Measurements from ENCODE around the gene DIP2C. TPM values are rescaled to one million over a fixed set of nuclear protein-coding genes. Genes with fewer than 3 reads are reported as not detected.

The DIP2C gene
- total RNA-seq, 8 experiments from 2014 or later = 1.9 to 26.3 (median 19.8) TPM

- Histone ChIP-seq H3K4me3 (no peak overlapping the region), H3K4me1 (replicated peaks in 1 of 2) (peaks cover 0 to 7% of the 10 kb centered on the region in 2 donors), H3K27ac (no peak overlapping the region)
- WGBS, 10 experiments = 67 to 95% (median 90%) methylated on average over 3 to 16 of the region's 27 CpGs; no CpG with 5 or more reads in 4 of the 10 experiments
- in situ Hi-C loops (cut with MboI; ENCODE audit: low pct_unique_long_range_greater_than_20kb in 2 of 9, low sequenced_read_pairs in 9 of 9, unreplicated experiment in 9 of 9) = no loop called here
- peak in 1 of 8 experiments; percentile 39 for ATAC-seq (replicated peaks in 6 of 8)
Measured at GRCh38 chr10:391847-392704, 297.4 kb downstream of the DIP2C start.

- WGBS, 10 experiments = 40 to 76% (median 60%) methylated on average over 1 to 5 of the region's 9 CpGs; no CpG with 5 or more reads in 6 of the 10 experiments
- H3K4me1 ChIP-seq (replicated peaks in 1 of 2) = peaks cover 0 to 7% of the 10 kb centered on the region in 2 donors
- no peak overlapping the region for H3K27ac ChIP-seq
- no peak overlapping the region for H3K4me3 ChIP-seq
- in situ Hi-C loops (cut with MboI; ENCODE audit: low pct_unique_long_range_greater_than_20kb in 2 of 9, low sequenced_read_pairs in 9 of 9, unreplicated experiment in 9 of 9) = no loop called here
- ATAC-seq (replicated peaks in 6 of 8) = peak in 1 of 8 experiments; percentile 18
Measured at GRCh38 chr10:391305-391704, 298.2 kb downstream of the DIP2C start.

GRCh38 chr10:390449-391100 is 298.9 kb downstream of the DIP2C start:
- H3K4me1 ChIP-seq (replicated peaks in 1 of 2) = peaks cover 0 to 7% of the 10 kb centered on the region in 2 donors
- no peak overlapping the region for H3K27ac ChIP-seq
- in situ Hi-C loops (cut with MboI; ENCODE audit: low pct_unique_long_range_greater_than_20kb in 2 of 9, low sequenced_read_pairs in 9 of 9, unreplicated experiment in 9 of 9) = no loop called here
- H3K4me3 ChIP-seq = no peak overlapping the region
- 77 to 100% (median 91%) methylated on average over 3 to 21 of the region's 32 CpGs; no CpG with 5 or more reads in 2 of the 10 experiments for WGBS, 10 experiments
- no peak for ATAC-seq (replicated peaks in 6 of 8)

GRCh38 chr10:389836-390448 is 299.5 kb downstream of the DIP2C start:
- 83 to 100% (median 91%) methylated on average over 1 to 15 of the region's 23 CpGs; no CpG with 5 or more reads in 3 of the 10 experiments for WGBS, 10 experiments
- Histone ChIP-seq H3K4me3 (no peak overlapping the region), H3K27ac (no peak overlapping the region), H3K4me1 (replicated peaks in 1 of 2) (peaks cover 0 to 2% of the 10 kb centered on the region in 2 donors)
- in situ Hi-C loops (cut with MboI; ENCODE audit: low pct_unique_long_range_greater_than_20kb in 2 of 9, low sequenced_read_pairs in 9 of 9, unreplicated experiment in 9 of 9) = no loop called here
- no peak for ATAC-seq (replicated peaks in 6 of 8)

- no peak overlapping the region for H3K27ac ChIP-seq
- WGBS, 10 experiments = 80 to 95% (median 83%) methylated on average over 1 to 4 of the region's 16 CpGs; no CpG with 5 or more reads in 7 of the 10 experiments
- no peaks in the 10 kb centered on the region for H3K4me1 ChIP-seq (replicated peaks in 1 of 2)
- ATAC-seq (replicated peaks in 6 of 8) = no peak
- in situ Hi-C loops (cut with MboI; ENCODE audit: low pct_unique_long_range_greater_than_20kb in 2 of 9, low sequenced_read_pairs in 9 of 9, unreplicated experiment in 9 of 9) = no loop called here
- no peak overlapping the region for H3K4me3 ChIP-seq
Measured at GRCh38 chr10:389261-389790, 300.1 kb downstream of the DIP2C start.

- Histone ChIP-seq H3K4me1 (replicated peaks in 1 of 2) (no peaks in the 10 kb centered on the region), H3K4me3 (no peak overlapping the region), H3K27ac (no peak overlapping the region)
- 50 to 60% methylated on average over 1 to 2 of the region's 13 CpGs; no CpG with 5 or more reads in 8 of the 10 experiments for WGBS, 10 experiments
- no peak for ATAC-seq (replicated peaks in 6 of 8)
- in situ Hi-C loops (cut with MboI; ENCODE audit: low pct_unique_long_range_greater_than_20kb in 2 of 9, low sequenced_read_pairs in 9 of 9, unreplicated experiment in 9 of 9) = no loop called here
Measured at GRCh38 chr10:388661-389045, 300.8 kb downstream of the DIP2C start.

- H3K4me1 ChIP-seq (replicated peaks in 1 of 2) = no peaks in the 10 kb centered on the region
- ATAC-seq (replicated peaks in 6 of 8) = no peak
- H3K4me3 ChIP-seq = no peak overlapping the region
- WGBS, 10 experiments = 77 to 100% (median 86%) methylated on average over 2 to 10 of the region's 16 CpGs
- in situ Hi-C loops (cut with MboI; ENCODE audit: low pct_unique_long_range_greater_than_20kb in 2 of 9, low sequenced_read_pairs in 9 of 9, unreplicated experiment in 9 of 9) = no loop called here
- H3K27ac ChIP-seq = no peak overlapping the region
Measured at GRCh38 chr10:387909-388660, 301.4 kb downstream of the DIP2C start.

- H3K27ac ChIP-seq = no peak overlapping the region
- H3K4me3 ChIP-seq = no peak overlapping the region
- in situ Hi-C loops (cut with MboI; ENCODE audit: low pct_unique_long_range_greater_than_20kb in 2 of 9, low sequenced_read_pairs in 9 of 9, unreplicated experiment in 9 of 9) = no loop called here
- H3K4me1 ChIP-seq (replicated peaks in 1 of 2) = no peaks in the 10 kb centered on the region
- peak in 2 of 8 experiments; percentile 11 to 61 for ATAC-seq (replicated peaks in 6 of 8)
- WGBS, 10 experiments = 100% methylated on average over 1 to 2 of the region's 5 CpGs; no CpG with 5 or more reads in 8 of the 10 experiments
Measured at GRCh38 chr10:387593-387891, 301.9 kb downstream of the DIP2C start.

- in situ Hi-C loops (cut with MboI; ENCODE audit: low pct_unique_long_range_greater_than_20kb in 2 of 9, low sequenced_read_pairs in 9 of 9, unreplicated experiment in 9 of 9) = no loop called here
- no peaks in the 10 kb centered on the region for H3K4me1 ChIP-seq (replicated peaks in 1 of 2)
- 65 to 100% (median 89%) methylated on average over 2 to 16 of the region's 27 CpGs; no CpG with 5 or more reads in 3 of the 10 experiments for WGBS, 10 experiments
- H3K4me3 ChIP-seq = no peak overlapping the region
- ATAC-seq (replicated peaks in 6 of 8) = peak in 2 of 8 experiments; percentile 28 to 67
- no peak overlapping the region for H3K27ac ChIP-seq
Measured at GRCh38 chr10:386771-387592, 302.5 kb downstream of the DIP2C start.

- no peak for ATAC-seq (replicated peaks in 6 of 8)
- Histone ChIP-seq H3K27ac (no peak overlapping the region), H3K4me1 (replicated peaks in 1 of 2) (no peaks in the 10 kb centered on the region), H3K4me3 (no peak overlapping the region)
- in situ Hi-C loops (cut with MboI; ENCODE audit: low pct_unique_long_range_greater_than_20kb in 2 of 9, low sequenced_read_pairs in 9 of 9, unreplicated experiment in 9 of 9) = no loop called here
- 80 to 100% (median 88%) methylated on average over 2 to 12 of the region's 31 CpGs; no CpG with 5 or more reads in 3 of the 10 experiments for WGBS, 10 experiments
Measured at GRCh38 chr10:385571-386300, 303.7 kb downstream of the DIP2C start.

GRCh38 chr10:384538-385305 is 304.7 kb downstream of the DIP2C start:
- H3K4me1 ChIP-seq (replicated peaks in 1 of 2) = no peaks in the 10 kb centered on the region
- in situ Hi-C loops (cut with MboI; ENCODE audit: low pct_unique_long_range_greater_than_20kb in 2 of 9, low sequenced_read_pairs in 9 of 9, unreplicated experiment in 9 of 9) = no loop called here
- no peak overlapping the region for H3K27ac ChIP-seq
- no peak for ATAC-seq (replicated peaks in 6 of 8)
- H3K4me3 ChIP-seq = no peak overlapping the region
- 83 to 100% (median 87%) methylated on average over 3 to 8 of the region's 27 CpGs; no CpG with 5 or more reads in 3 of the 10 experiments for WGBS, 10 experiments

Measured in motor neuron (in vitro differentiated cells).